ENCODE measurements around the gene NDUFS7. TPM values are rescaled to one million over a fixed set of nuclear protein-coding genes. Genes with fewer than 3 reads are reported as not detected.

Gene NDUFS7
- total and polyA plus RNA-seq, 2 donors (not counting 3 experiments of a cell fraction or from before 2014, with no cell fraction given): 101 to 224 TPM

- POLR2A ChIA-PET: no interaction called here
- Histone ChIP-seq H3K9me1 (replicated peaks; ENCODE audit: control insufficient read depth, extremely low read depth, insufficient read depth, low read length) (no peaks in the 10 kb centered on the region), H3K4me2 (ENCODE audit: insufficient read depth, low read length) (peak within 1 kb of the TSS; percentile 49), H3K9me3 (replicated peaks; ENCODE audit: control insufficient read depth, insufficient read depth, low read length) (no peaks in the 10 kb centered on the region), H3K9ac (replicated peaks; ENCODE audit: extremely low read depth, insufficient read depth, low read length) (no peak within 1 kb of the TSS), H3K27ac (ENCODE audit: insufficient read depth, low read depth, low read length) (no peak within 1 kb of the TSS), H3K79me2 (ENCODE audit: control insufficient read depth, insufficient read depth, low read length) (no peaks in the 10 kb centered on the region), H4K20me1 (replicated peaks; ENCODE audit: control insufficient read depth, extremely low read depth, insufficient read depth, low read length) (no peaks in the 10 kb centered on the region), H3K36me3 (ENCODE audit: control insufficient read depth in 2 of 2, extremely low read depth in 1 of 2, insufficient read depth in 2 of 2, low read length in 2 of 2) (no peaks in the 10 kb centered on the region), H3K4me3 (replicated peaks in 1 of 3; ENCODE audit: insufficient read depth in 1 of 3, low read depth in 1 of 3, low read length in 3 of 3) (peak within 1 kb of the TSS; percentile 47 to 70 (median 56)), H3K27me3 (ENCODE audit: control insufficient read depth in 2 of 2, insufficient read depth in 2 of 2, low read length in 2 of 2) (no peaks in the 10 kb centered on the region), H2AFZ (ENCODE audit: low read depth, low read length) (peak within 1 kb of the TSS; percentile 84), H3K4me1 (ENCODE audit: control insufficient read depth, extremely low read depth, insufficient read depth, low read length) (peaks cover 12% of the 10 kb centered on the region)
- intact Hi-C loops (cut with micrococcal nuclease) (loop anchor here (1.0 to 10.0 kb wide), 2 partner anchors 18 to 193 kb away; partner anchors contain the start of genes MBD3 and NDUFS7), dilution Hi-C loops (cut with MboI; ENCODE audit: extremely low pct_ligation_motif_present, low sequenced_read_pairs) (no loop called here)
- BruUV-seq (replicated peaks): no TSS peak
- DNase-seq (ENCODE audit: low read depth, low spot score) (peak; percentile 48), FAIRE-seq (peak; percentile 12)
- TF ChIP-seq MAX (IDR thresholded peaks at IDR 0.05; ENCODE audit: insufficient read depth, insufficient read length) (no peak), JUN (IDR thresholded peaks at IDR 0.05; ENCODE audit: borderline replicate concordance, insufficient read depth, insufficient read length, low read depth) (no peak), MYC (IDR thresholded peaks at IDR 0.05; ENCODE audit: low read depth, low read length) (no peak), POLR2A (IDR thresholded peaks at IDR 0.05; ENCODE audit: low read depth, low read length) (no peak), EZH2 (IDR thresholded peaks at IDR 0.05; ENCODE audit: borderline replicate concordance, low read depth, low read length, severe bottlenecking) (no peak), CTCF (IDR thresholded peaks at IDR 0.05; ENCODE audit: extremely low read depth in 1 of 2, insufficient read depth in 1 of 2, low read depth in 1 of 2, low read length in 2 of 2) (peak; percentile 27 to 48), FOS (IDR thresholded peaks at IDR 0.05; ENCODE audit: borderline replicate concordance, insufficient read depth, low read length) (no peak)
- CTCF ChIA-PET: no interaction called here
Observed at GRCh38 chr19:1401138-1401888, 17.6 kb downstream of the NDUFS7 start, which contains the start of gene GAMT. TSS of gene GAMT (minus strand) at chr19:1401542. CDS start at chr19:1401476, 66 bp downstream.
